ENCODE results near the gene LRRC75B. TPM values are rescaled to one million over a fixed set of nuclear protein-coding genes. Genes with fewer than 3 reads are reported as not detected.

LRRC75B gene
- total RNA-seq, 3 donors from 2014 or later (not counting 1 experiment from before 2014, with no cell fraction given): 1.7 to 4.8 (median 2.3) TPM

DNA sequence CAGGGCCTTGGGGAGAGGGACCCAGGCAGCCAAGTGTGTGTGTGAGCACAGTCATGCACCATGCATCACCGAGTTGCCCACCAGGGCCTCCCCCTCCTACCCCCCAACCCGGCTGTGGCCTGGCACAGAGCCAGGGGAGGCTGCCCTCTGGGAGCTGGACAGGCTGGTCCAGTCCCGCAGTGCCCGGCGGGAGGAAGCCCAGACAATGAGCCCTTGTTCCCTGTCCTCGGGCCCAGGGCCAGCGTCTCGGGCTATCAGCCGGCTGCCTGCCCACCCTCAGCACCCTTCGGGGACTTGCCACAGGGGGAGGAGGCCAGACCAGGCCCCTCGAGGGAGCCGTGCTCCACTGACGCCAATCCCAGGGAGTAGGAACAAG is 4.5 kb downstream of the LRRC75B start:
- WGBS (ENCODE audit: insufficient coverage): 86% methylated on average over 13 of the region's 13 CpGs
- Histone ChIP-seq H3K36me3 (ENCODE audit: control insufficient read depth, insufficient read depth, low read length) (peaks cover 2% of the 10 kb centered on the region), H3K27me3 (ENCODE audit: control insufficient read depth, insufficient read depth, low read length) (peaks cover 3% of the 10 kb centered on the region), H3K27ac (ENCODE audit: low read length) (no peak overlapping the region), H3K4me1 (ENCODE audit: control insufficient read depth, insufficient read depth, low read length) (peaks cover 11% of the 10 kb centered on the region), H3K9me3 (ENCODE audit: control insufficient read depth, insufficient read depth, low read length) (no peaks in the 10 kb centered on the region), H3K4me3 (ENCODE audit: low read length) (no peak overlapping the region)
- Mint-ChIP-seq H3K27ac (no peak overlapping the region), H3K36me3 (no peaks in the 10 kb centered on the region), H3K9me3 (no peaks in the 10 kb centered on the region), H3K4me3 (no peak overlapping the region), H3K27me3 (ENCODE audit: low read depth in 2 of 2) (peaks cover 0 to 2% of the 10 kb centered on the region in 2 donors), H3K4me1 (peaks cover 0 to 6% of the 10 kb centered on the region in 2 donors)
- TF ChIP-seq, protein P1, sequence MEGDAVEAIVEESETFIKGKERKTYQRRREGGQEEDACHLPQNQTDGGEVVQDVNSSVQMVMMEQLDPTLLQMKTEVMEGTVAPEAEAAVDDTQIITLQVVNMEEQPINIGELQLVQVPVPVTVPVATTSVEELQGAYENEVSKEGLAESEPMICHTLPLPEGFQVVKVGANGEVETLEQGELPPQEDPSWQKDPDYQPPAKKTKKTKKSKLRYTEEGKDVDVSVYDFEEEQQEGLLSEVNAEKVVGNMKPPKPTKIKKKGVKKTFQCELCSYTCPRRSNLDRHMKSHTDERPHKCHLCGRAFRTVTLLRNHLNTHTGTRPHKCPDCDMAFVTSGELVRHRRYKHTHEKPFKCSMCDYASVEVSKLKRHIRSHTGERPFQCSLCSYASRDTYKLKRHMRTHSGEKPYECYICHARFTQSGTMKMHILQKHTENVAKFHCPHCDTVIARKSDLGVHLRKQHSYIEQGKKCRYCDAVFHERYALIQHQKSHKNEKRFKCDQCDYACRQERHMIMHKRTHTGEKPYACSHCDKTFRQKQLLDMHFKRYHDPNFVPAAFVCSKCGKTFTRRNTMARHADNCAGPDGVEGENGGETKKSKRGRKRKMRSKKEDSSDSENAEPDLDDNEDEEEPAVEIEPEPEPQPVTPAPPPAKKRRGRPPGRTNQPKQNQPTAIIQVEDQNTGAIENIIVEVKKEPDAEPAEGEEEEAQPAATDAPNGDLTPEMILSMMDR (IDR thresholded peaks at IDR 0.05): no peak
- DNase-seq (no peak), ATAC-seq (no peak)
- intact Hi-C loops (cut with micrococcal nuclease): no loop called here

DNA sequence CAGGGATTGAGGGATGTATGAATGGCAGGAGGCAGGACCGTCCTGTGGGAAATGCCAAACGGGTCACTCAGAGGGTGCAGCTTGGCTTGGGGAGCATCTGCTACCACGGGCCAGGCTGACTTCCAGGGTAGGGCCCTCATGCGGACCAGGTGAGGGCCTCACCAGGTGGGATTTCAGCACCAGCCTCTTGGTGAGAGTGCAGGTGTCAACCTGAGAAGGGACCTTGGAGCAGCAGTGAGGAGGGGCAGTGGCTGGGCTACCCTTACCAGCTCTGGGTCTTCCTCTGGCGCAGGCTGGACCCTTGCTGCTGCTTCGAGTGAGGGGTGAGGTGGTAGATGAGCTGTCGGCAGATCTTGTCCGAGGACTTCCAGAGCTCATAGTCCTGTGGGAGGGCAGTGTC is 4.9 kb downstream of the LRRC75B start:
- Histone ChIP-seq H3K4me1 (ENCODE audit: control insufficient read depth, insufficient read depth, low read length) (peaks cover 7% of the 10 kb centered on the region), H3K4me3 (ENCODE audit: low read length) (no peak overlapping the region), H3K27me3 (ENCODE audit: control insufficient read depth, insufficient read depth, low read length) (peaks cover 3% of the 10 kb centered on the region), H3K9me3 (ENCODE audit: control insufficient read depth, insufficient read depth, low read length) (no peaks in the 10 kb centered on the region), H3K27ac (ENCODE audit: low read length) (no peak overlapping the region), H3K36me3 (ENCODE audit: control insufficient read depth, insufficient read depth, low read length) (peaks cover 2% of the 10 kb centered on the region)
- H3K36me3 Mint-ChIP-seq: no peaks in the 10 kb centered on the region
- no peak overlapping the region for H3K27ac Mint-ChIP-seq
- TF ChIP-seq, protein P1 (IDR thresholded peaks at IDR 0.05): no peak
- H3K27me3 Mint-ChIP-seq (ENCODE audit: low read depth in 2 of 2): peaks cover 0 to 2% of the 10 kb centered on the region in 2 donors
- ATAC-seq (no peak), DNase-seq (no peak)
- WGBS (ENCODE audit: insufficient coverage): 89% methylated on average over 8 of the region's 8 CpGs
- no peak overlapping the region for H3K4me3 Mint-ChIP-seq
- H3K9me3 Mint-ChIP-seq: no peaks in the 10 kb centered on the region
- intact Hi-C loops (cut with micrococcal nuclease): no loop called here
- peaks cover 0 to 6% of the 10 kb centered on the region in 2 donors for H3K4me1 Mint-ChIP-seq

DNA sequence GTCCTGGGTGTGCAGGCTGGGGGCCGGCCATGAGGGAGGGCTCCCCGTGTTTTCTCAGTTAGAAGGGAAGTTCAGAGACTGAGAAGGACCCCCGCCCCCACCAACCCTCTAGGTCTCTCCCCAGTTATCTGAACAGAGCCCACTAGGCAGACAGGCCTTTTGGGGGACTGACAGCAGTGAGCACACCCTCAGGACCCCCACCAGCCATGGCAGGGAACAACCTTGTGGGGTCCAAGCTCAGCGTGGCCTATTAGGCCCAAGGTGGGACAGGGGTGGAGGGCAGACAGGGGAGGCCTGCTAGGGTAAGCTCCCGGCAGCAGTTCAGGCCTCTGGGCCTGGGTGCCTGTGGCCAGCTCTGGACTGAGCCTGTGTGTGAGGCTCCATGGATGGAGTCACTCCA is 5.6 kb downstream of the LRRC75B start:
- Histone ChIP-seq H3K4me3 (ENCODE audit: low read length) (no peak overlapping the region), H3K27me3 (ENCODE audit: control insufficient read depth, insufficient read depth, low read length) (peaks cover 2% of the 10 kb centered on the region), H3K9me3 (ENCODE audit: control insufficient read depth, insufficient read depth, low read length) (no peaks in the 10 kb centered on the region), H3K36me3 (ENCODE audit: control insufficient read depth, insufficient read depth, low read length) (peaks cover 2% of the 10 kb centered on the region), H3K4me1 (ENCODE audit: control insufficient read depth, insufficient read depth, low read length) (peaks cover 4% of the 10 kb centered on the region), H3K27ac (ENCODE audit: low read length) (no peak overlapping the region)
- H3K27me3 Mint-ChIP-seq (ENCODE audit: low read depth in 2 of 2): peaks cover 0 to 2% of the 10 kb centered on the region in 2 donors
- WGBS (ENCODE audit: insufficient coverage): 75% methylated on average over 5 of the region's 5 CpGs
- H3K36me3 Mint-ChIP-seq: no peaks in the 10 kb centered on the region
- intact Hi-C loops (cut with micrococcal nuclease): no loop called here
- no peaks in the 10 kb centered on the region for H3K9me3 Mint-ChIP-seq
- ATAC-seq: no peak
- no peak overlapping the region for H3K27ac Mint-ChIP-seq
- H3K4me1 Mint-ChIP-seq: peaks cover 0 to 2% of the 10 kb centered on the region in 2 donors
- TF ChIP-seq, protein P1 (IDR thresholded peaks at IDR 0.05): no peak
- no peak overlapping the region for H3K4me3 Mint-ChIP-seq
- DNase-seq: no peak

DNA sequence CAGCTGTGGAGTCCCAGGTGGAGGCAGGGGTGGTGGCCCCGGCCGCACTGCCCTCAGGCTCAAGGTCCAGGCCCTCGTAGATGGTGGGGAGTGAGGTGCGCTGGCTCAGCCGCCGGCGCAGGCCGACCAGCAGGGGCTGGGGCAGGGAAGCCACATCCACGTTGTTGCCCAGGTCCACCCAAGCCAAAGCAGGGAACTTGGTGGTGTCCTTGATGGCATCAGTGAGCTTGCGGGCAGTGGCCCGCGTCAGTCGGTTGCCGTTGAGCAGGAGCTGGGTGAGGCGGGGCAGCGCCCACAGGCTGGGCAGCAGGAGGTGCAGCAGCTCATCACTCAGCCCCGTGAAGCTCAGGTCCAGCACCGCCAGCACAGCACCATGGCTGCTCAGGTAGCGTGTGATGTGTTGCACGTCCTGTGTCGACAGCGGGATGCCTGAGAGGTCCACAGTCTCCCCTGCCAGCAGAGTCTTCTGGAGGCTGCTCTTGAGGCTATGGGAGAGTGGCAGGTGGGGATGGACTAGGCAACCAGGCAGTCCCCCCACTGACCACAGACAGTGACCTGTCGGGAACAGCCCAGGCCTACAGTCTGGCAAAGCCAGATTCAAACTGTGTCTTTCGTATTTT is 6.8 kb downstream of the LRRC75B start:
- TF ChIP-seq, protein P1 (IDR thresholded peaks at IDR 0.05): no peak
- 95% methylated on average over 24 of the region's 24 CpGs for WGBS (ENCODE audit: insufficient coverage)
- H3K4me1 ChIP-seq (ENCODE audit: control insufficient read depth, insufficient read depth, low read length): no peaks in the 10 kb centered on the region
- no peaks in the 10 kb centered on the region for H3K27me3 ChIP-seq (ENCODE audit: control insufficient read depth, insufficient read depth, low read length)
- Mint-ChIP-seq H3K36me3 (no peaks in the 10 kb centered on the region), H3K9me3 (no peaks in the 10 kb centered on the region), H3K27me3 (ENCODE audit: low read depth in 2 of 2) (peaks cover 0 to 2% of the 10 kb centered on the region in 2 donors), H3K4me1 (no peaks in the 10 kb centered on the region), H3K4me3 (no peak overlapping the region), H3K27ac (no peak overlapping the region)
- peaks cover 2% of the 10 kb centered on the region for H3K36me3 ChIP-seq (ENCODE audit: control insufficient read depth, insufficient read depth, low read length)
- H3K9me3 ChIP-seq (ENCODE audit: control insufficient read depth, insufficient read depth, low read length): no peaks in the 10 kb centered on the region
- H3K4me3 ChIP-seq (ENCODE audit: low read length): no peak overlapping the region
- intact Hi-C loops (cut with micrococcal nuclease): no loop called here
- ATAC-seq: no peak
- no peak for DNase-seq
- no peak overlapping the region for H3K27ac ChIP-seq (ENCODE audit: low read length)
